Natural killer cell (primary cell): Measurements from ENCODE around the gene EPM2A. TPM values are rescaled to one million over a fixed set of nuclear protein-coding genes. Genes with fewer than 3 reads are reported as not detected.

Source experiments
- ATAC-seq, 3 donors: fragments of 150-1000 bp in 2 of 3; fragments of 200-7000 bp in 1 of 3; cut with Tn5 transposase; 1 replicate in 1 of 3; 2 replicates in 2 of 3; pipeline ENCODE4 v1.10.0; 2021; ENCODE audit warnings: mild to moderate bottlenecking in 2 of 3, moderate library complexity in 2 of 3
- DNase-seq, 2 donors: peaks; one replicate each; pipeline versions ENCODE4 v3.0.0 to v3.0.0-alpha.2; 2013 to 2021; ENCODE audit warnings: mixed read lengths in 1 of 2
- H3K27ac ChIP-seq: one replicate; pipeline ENCODE4 v1.5.1; 2013; ENCODE audit warnings: mild to moderate bottlenecking, low read length
- H3K27me3 ChIP-seq: one replicate; pipeline ENCODE4 v1.6.1; 2013; ENCODE audit warnings: low read length; ENCODE audit not compliant: control insufficient read depth, insufficient read depth
- H3K36me3 ChIP-seq: one replicate; pipeline ENCODE4 v1.6.1; 2013; ENCODE audit warnings: low read length; ENCODE audit not compliant: control insufficient read depth, insufficient read depth
- H3K4me1 ChIP-seq: one replicate; pipeline ENCODE4 v1.6.1; 2013; ENCODE audit warnings: low read length; ENCODE audit not compliant: control insufficient read depth, insufficient read depth
- H3K4me3 ChIP-seq: one replicate; pipeline ENCODE4 v1.5.1; 2013; ENCODE audit warnings: low read length
- H3K9me3 ChIP-seq: one replicate; pipeline ENCODE4 v1.6.1; 2013; ENCODE audit warnings: low read length; ENCODE audit not compliant: control insufficient read depth, insufficient read depth
- H3K27ac Mint-ChIP-seq, 2 donors: one replicate each; pipeline ENCODE4 v1.8.0; 2022; ENCODE audit warnings: mild to moderate bottlenecking in 2 of 2, mixed read lengths in 2 of 2, moderate library complexity in 1 of 2
- H3K27me3 Mint-ChIP-seq, 2 donors: one replicate each; pipeline ENCODE4 v1.8.0; 2022; ENCODE audit warnings: low read depth in 2 of 2, mixed read lengths in 2 of 2
- H3K36me3 Mint-ChIP-seq: one replicate; pipeline ENCODE4 v1.8.0; 2022; ENCODE audit warnings: mixed read lengths
- H3K4me1 Mint-ChIP-seq, 2 donors: one replicate each; pipeline ENCODE4 v1.8.0; 2022; ENCODE audit warnings: mixed read lengths in 2 of 2
- H3K4me3 Mint-ChIP-seq: one replicate; pipeline ENCODE4 v1.8.0; 2022; ENCODE audit warnings: mild to moderate bottlenecking, moderate library complexity, mixed read lengths
- H3K9me3 Mint-ChIP-seq, 2 donors: one replicate each; pipeline ENCODE4 v1.8.0; 2022; ENCODE audit warnings: mixed read lengths in 2 of 2
- WGBS: methylation state at CpG from one replicate; pipeline ENCODE4 v1.1.7; 2013; ENCODE audit warnings: missing lambda C conversion rate; ENCODE audit not compliant: insufficient coverage; 5-methylcytosine and 5-hydroxymethylcytosine counted together
- intact Hi-C: fragments of 100-400 bp; cut with micrococcal nuclease; formaldehyde crosslinking; loops from one replicate; pipeline ENCODE4 v1.14.2; 2022
- total RNA-seq, 4 donors: library from RNA; stranded (reverse); fragments of 120-200 nt in 1 of 4; gene quantifications; one replicate each; pipeline versions ENCODE4 v1.2.3 to v1.2.4, GENCODE V29; 2013 to 2022
- TF ChIP-seq, protein P1 (sequence below): fragments of 200-600 bp; IDR thresholded peaks from one replicate; pipeline ENCODE4 v1.8.0; 2022; ENCODE audit warnings: antibody characterized with exemption

The EPM2A gene
- total RNA-seq, 3 donors from 2014 or later (not counting 1 experiment from before 2014, with no cell fraction given): 5.2 to 6.9 (median 6.7) TPM

- Mint-ChIP-seq H3K27ac (no peak overlapping the region), H3K4me3 (no peak overlapping the region), H3K36me3 (no peaks in the 10 kb centered on the region), H3K9me3 (no peaks in the 10 kb centered on the region), H3K4me1 (peaks cover 0 to 4% of the 10 kb centered on the region in 2 donors), H3K27me3 (no peaks in the 10 kb centered on the region)
- Histone ChIP-seq H3K9me3 (peaks cover 8% of the 10 kb centered on the region), H3K4me1 (no peaks in the 10 kb centered on the region), H3K27me3 (no peaks in the 10 kb centered on the region), H3K36me3 (no peaks in the 10 kb centered on the region), H3K4me3 (no peak overlapping the region), H3K27ac (no peak overlapping the region)
- 100% methylated on average over 1 of the region's 1 CpG for WGBS
- DNase-seq: no peak
- TF ChIP-seq, protein P1, sequence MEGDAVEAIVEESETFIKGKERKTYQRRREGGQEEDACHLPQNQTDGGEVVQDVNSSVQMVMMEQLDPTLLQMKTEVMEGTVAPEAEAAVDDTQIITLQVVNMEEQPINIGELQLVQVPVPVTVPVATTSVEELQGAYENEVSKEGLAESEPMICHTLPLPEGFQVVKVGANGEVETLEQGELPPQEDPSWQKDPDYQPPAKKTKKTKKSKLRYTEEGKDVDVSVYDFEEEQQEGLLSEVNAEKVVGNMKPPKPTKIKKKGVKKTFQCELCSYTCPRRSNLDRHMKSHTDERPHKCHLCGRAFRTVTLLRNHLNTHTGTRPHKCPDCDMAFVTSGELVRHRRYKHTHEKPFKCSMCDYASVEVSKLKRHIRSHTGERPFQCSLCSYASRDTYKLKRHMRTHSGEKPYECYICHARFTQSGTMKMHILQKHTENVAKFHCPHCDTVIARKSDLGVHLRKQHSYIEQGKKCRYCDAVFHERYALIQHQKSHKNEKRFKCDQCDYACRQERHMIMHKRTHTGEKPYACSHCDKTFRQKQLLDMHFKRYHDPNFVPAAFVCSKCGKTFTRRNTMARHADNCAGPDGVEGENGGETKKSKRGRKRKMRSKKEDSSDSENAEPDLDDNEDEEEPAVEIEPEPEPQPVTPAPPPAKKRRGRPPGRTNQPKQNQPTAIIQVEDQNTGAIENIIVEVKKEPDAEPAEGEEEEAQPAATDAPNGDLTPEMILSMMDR: no peak
- intact Hi-C loops: no loop called here
- ATAC-seq: no peak
Measured at GRCh38 chr6:145728444-145729385, 6.6 kb downstream of the EPM2A start.

DNA sequence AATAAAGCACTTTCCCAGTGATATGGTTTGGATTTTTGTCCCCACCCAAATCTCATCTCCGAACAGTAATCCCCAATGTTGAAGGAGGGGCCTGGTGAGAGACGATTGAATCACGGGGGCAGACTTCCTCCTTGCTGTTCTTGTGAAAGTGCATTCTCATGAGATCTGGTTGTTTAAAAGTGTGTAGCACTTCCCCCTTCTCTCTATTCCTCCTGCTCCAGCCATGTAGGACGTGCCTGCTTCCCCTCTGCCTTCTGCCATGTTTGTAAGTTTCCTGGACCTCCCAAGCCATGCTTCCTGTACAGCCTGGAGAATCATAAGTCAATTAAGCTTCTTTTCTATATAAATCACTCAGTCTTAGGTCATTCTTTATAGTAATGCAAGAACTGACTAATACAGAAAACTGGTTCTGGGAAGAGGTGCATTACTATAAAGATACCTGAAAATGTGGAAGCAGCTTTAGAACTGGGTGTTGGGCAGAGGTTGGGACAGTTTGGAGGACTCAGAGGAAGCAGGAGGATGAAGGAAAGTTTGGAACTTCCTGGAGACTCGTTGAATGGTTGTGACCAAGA, 7.4 kb downstream of the EPM2A start:
- Histone ChIP-seq H3K9me3 (peaks cover 8% of the 10 kb centered on the region), H3K36me3 (no peaks in the 10 kb centered on the region), H3K27ac (no peak overlapping the region), H3K27me3 (no peaks in the 10 kb centered on the region), H3K4me1 (no peaks in the 10 kb centered on the region), H3K4me3 (no peak overlapping the region)
- no peaks in the 10 kb centered on the region for H3K9me3 Mint-ChIP-seq
- H3K36me3 Mint-ChIP-seq: no peaks in the 10 kb centered on the region
- no peak for DNase-seq
- intact Hi-C loops: no loop called here
- H3K4me1 Mint-ChIP-seq: peaks cover 0 to 4% of the 10 kb centered on the region in 2 donors
- no peak overlapping the region for H3K4me3 Mint-ChIP-seq
- H3K27ac Mint-ChIP-seq: no peak overlapping the region
- 72% methylated on average over 2 of the region's 5 CpGs for WGBS
- TF ChIP-seq, protein P1: no peak
- no peak for ATAC-seq
- H3K27me3 Mint-ChIP-seq: no peaks in the 10 kb centered on the region

DNA sequence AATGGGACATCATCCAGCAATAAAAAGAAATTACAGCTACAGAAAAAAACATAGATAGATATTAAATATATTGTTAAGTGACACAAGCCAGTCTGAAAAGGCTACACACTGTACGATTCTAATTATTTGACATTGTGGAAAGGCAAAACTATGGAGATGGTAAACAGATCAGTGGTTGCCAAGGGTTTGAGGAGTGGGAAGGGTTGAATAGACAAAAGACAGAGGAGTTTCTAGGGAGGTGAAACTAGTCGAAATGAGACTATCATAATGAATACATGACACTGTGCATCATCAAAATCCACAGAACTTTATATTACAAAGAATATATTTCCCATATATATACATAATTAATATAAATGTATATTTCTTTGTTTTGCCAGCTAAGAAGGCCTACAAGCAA, 9.8 kb downstream of the EPM2A start:
- no peak overlapping the region for H3K4me3 Mint-ChIP-seq

More for the DNA sequence above, 9.8 kb downstream of the EPM2A start:
- no peak overlapping the region for H3K27ac ChIP-seq
- no peaks in the 10 kb centered on the region for H3K27me3 ChIP-seq
- H3K36me3 Mint-ChIP-seq: peaks cover 6% of the 10 kb centered on the region
- intact Hi-C loops: no loop called here
- WGBS: 94% methylated on average over 1 of the region's 2 CpGs
- ATAC-seq (no peak), DNase-seq (no peak)
- peaks cover 0 to 4% of the 10 kb centered on the region in 2 donors for H3K4me1 Mint-ChIP-seq
- TF ChIP-seq, protein P1: no peak
- H3K4me3 ChIP-seq: no peak overlapping the region
- no peak overlapping the region for H3K27ac Mint-ChIP-seq
- peaks cover 8% of the 10 kb centered on the region for H3K9me3 ChIP-seq
- no peaks in the 10 kb centered on the region for H3K36me3 ChIP-seq
- H3K4me1 ChIP-seq: no peaks in the 10 kb centered on the region
- H3K9me3 Mint-ChIP-seq: peaks cover 0 to 2% of the 10 kb centered on the region in 2 donors
- H3K27me3 Mint-ChIP-seq: no peaks in the 10 kb centered on the region
